Muscle layer of colon (tissue), 2 donors: ENCODE measurements around the gene PTX3.

Experiments used
- H3K27ac ChIP-seq: one replicate; pipeline ENCODE4 v1.7.0; 2013; ENCODE audit warnings: low read depth, mild to moderate bottlenecking, low read length, moderate library complexity
- H3K27me3 ChIP-seq, 2 donors: one replicate each; pipeline ENCODE4 v1.7.0; 2013; ENCODE audit warnings: low read length in 2 of 2, mild to moderate bottlenecking in 2 of 2; ENCODE audit not compliant: insufficient read depth in 2 of 2, control insufficient read depth in 1 of 2
- H3K36me3 ChIP-seq: one replicate; pipeline ENCODE4 v1.7.0; 2013; ENCODE audit warnings: mild to moderate bottlenecking, low read length; ENCODE audit not compliant: insufficient read depth
- H3K4me1 ChIP-seq: one replicate; pipeline ENCODE4 v1.7.0; 2013; ENCODE audit warnings: mild to moderate bottlenecking, low read length; ENCODE audit not compliant: insufficient read depth
- H3K4me3 ChIP-seq, 2 donors: one replicate each; pipeline ENCODE4 v1.7.0; 2013; ENCODE audit warnings: low read length in 2 of 2, low read depth in 1 of 2, mild to moderate bottlenecking in 1 of 2, moderate library complexity in 1 of 2
- H3K9ac ChIP-seq: one replicate; pipeline ENCODE4 v1.7.0; 2013; ENCODE audit warnings: low read length
- H3K9me3 ChIP-seq: one replicate; pipeline ENCODE4 v1.7.0; 2013; ENCODE audit warnings: mild to moderate bottlenecking, low read length
- donor health status: abdominal sarcoma.
- donor health status: Adenocarcinoma of cecum.

The PTX3 gene

GRCh38 chr3:157479464-157480243, 43.0 kb downstream of the PTX3 start:
- Histone ChIP-seq H3K4me1 (no peaks in the 10 kb centered on the region), H3K9me3 (no peaks in the 10 kb centered on the region), H3K36me3 (no peaks in the 10 kb centered on the region), H3K27ac (no peak overlapping the region), H3K9ac (no peak overlapping the region), H3K27me3 (no peaks in the 10 kb centered on the region), H3K4me3 (no peak overlapping the region)

- H3K9me3 ChIP-seq: no peaks in the 10 kb centered on the region
- no peaks in the 10 kb centered on the region for H3K27me3 ChIP-seq
- H3K36me3 ChIP-seq: no peaks in the 10 kb centered on the region
- H3K4me3 ChIP-seq: no peak overlapping the region
- H3K4me1 ChIP-seq: no peaks in the 10 kb centered on the region
- H3K9ac ChIP-seq: no peak overlapping the region
- no peak overlapping the region for H3K27ac ChIP-seq
Measured at GRCh38 chr3:157487339-157487738, 50.7 kb downstream of the PTX3 start.

- Histone ChIP-seq H3K27ac (no peak overlapping the region), H3K4me3 (no peak overlapping the region), H3K4me1 (no peaks in the 10 kb centered on the region), H3K9ac (no peak overlapping the region), H3K27me3 (no peaks in the 10 kb centered on the region), H3K9me3 (no peaks in the 10 kb centered on the region), H3K36me3 (no peaks in the 10 kb centered on the region)
Measured at GRCh38 chr3:157488144-157488543, 51.5 kb downstream of the PTX3 start.

GRCh38 chr3:157491136-157491535, 54.5 kb downstream of the PTX3 start:
- Histone ChIP-seq H3K36me3 (no peaks in the 10 kb centered on the region), H3K9me3 (no peaks in the 10 kb centered on the region)

More at GRCh38 chr3:157491136-157491535, 54.5 kb downstream of the PTX3 start:
- Histone ChIP-seq H3K27me3 (no peaks in the 10 kb centered on the region), H3K4me1 (no peaks in the 10 kb centered on the region), H3K27ac (no peak overlapping the region), H3K4me3 (no peak overlapping the region), H3K9ac (no peak overlapping the region)
